Testis (tissue), 2 donors: Measurements from ENCODE around the gene NMRK2.

ENCODE experiments used
- CTCF ChIP-seq, 3 experiments: fragments of 450-650 bp in 2 of 3; fragments of 200-600 bp in 1 of 3; sonication (generic) in 1 of 3; IDR thresholded peaks; one replicate each; pipeline ENCODE4 v1.5.1; 2016 to 2019; ENCODE audit warnings: antibody characterized with exemption in 3 of 3, mild to moderate bottlenecking in 2 of 3, moderate library complexity in 1 of 3
- POLR2A ChIP-seq: fragments of 450-650 bp; IDR thresholded peaks from one replicate; pipeline ENCODE4 v1.6.1; 2017; ENCODE audit warnings: antibody characterized with exemption, mild to moderate bottlenecking, moderate library complexity

GRCh38 chr19:3975637-3976087 lies 42.8 kb downstream of the NMRK2 start:
- TF ChIP-seq CTCF (IDR thresholded peaks at IDR 0.05) (no peak), POLR2A (no peak)
